H1 (cell line): Measurements from ENCODE around the gene KRTAP5-4.

Experiments used
- BACH1 ChIP-seq: IDR thresholded peaks from 2 replicates; pipeline ENCODE4 v1.6.1; 2012; ENCODE audit warnings: low read length, improper control_type of control experiment
- EZH2 ChIP-seq: fragments of 200-600 bp; sonication (generic); IDR thresholded peaks from 2 replicates; pipeline ENCODE4 v1.7.1; 2012; ENCODE audit warnings: low read depth, mild to moderate bottlenecking, moderate library complexity, low read length, inconsistent platforms; ENCODE audit not compliant: severe bottlenecking
- POLR2A ChIP-seq, 2 experiments: IDR thresholded peaks; 1 replicate in 1 of 2; 2 replicates in 1 of 2; pipeline ENCODE4 v1.6.1; 2011; ENCODE audit warnings: low read depth in 2 of 2, low read length in 2 of 2, mild to moderate bottlenecking in 2 of 2; ENCODE audit errors: control extremely low read depth in 1 of 2
- SUZ12 ChIP-seq: fragments of 200-600 bp; sonication (generic); IDR thresholded peaks from 2 replicates; pipeline ENCODE4 v1.6.1; 2012; ENCODE audit warnings: mild to moderate bottlenecking, inconsistent platforms, low read length, moderate library complexity, mixed read lengths
- ZNF274 ChIP-seq: IDR thresholded peaks from 2 replicates; pipeline ENCODE4 v1.7.0; 2012; ENCODE audit warnings: low read length, borderline replicate concordance; ENCODE audit errors: extremely low read depth
- TF ChIP-seq, protein P1 (sequence below): IDR thresholded peaks from 2 replicates; pipeline ENCODE4 v1.6.1; 2012; ENCODE audit warnings: low read length, inconsistent platforms
- TF ChIP-seq, protein P2 (sequence below), 3 experiments: IDR thresholded peaks; 1 replicate in 2 of 3; 2 replicates in 1 of 3; pipeline versions ENCODE4 v1.5.1 to v1.6.1; 2011; ENCODE audit warnings: low read length in 3 of 3, mild to moderate bottlenecking in 3 of 3, inconsistent platforms in 2 of 3, low read depth in 1 of 3, moderate library complexity in 1 of 3; ENCODE audit not compliant: insufficient read depth in 1 of 3; ENCODE audit errors: control extremely low read depth in 1 of 3

DNA sequence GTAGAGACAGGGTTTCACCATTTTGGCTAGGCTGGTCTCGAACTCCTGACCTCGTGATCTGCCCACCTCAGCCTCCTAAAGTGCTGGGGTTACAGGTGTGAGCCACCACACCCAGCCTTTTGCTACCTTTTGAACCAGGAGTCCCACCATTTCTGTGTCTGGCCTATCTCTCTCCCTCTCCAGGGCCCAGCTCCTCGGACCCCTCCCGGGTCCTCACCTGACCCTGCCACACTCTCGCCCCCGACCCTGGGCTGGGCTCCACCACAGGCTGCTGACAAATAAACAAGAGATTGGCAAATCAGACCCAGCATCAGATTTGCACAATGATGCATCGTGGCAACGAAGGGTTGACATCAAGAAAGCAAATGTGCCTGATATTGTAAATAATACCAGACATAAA lies 16.4 kb upstream of the KRTAP5-4 start:
- TF ChIP-seq, protein P1, sequence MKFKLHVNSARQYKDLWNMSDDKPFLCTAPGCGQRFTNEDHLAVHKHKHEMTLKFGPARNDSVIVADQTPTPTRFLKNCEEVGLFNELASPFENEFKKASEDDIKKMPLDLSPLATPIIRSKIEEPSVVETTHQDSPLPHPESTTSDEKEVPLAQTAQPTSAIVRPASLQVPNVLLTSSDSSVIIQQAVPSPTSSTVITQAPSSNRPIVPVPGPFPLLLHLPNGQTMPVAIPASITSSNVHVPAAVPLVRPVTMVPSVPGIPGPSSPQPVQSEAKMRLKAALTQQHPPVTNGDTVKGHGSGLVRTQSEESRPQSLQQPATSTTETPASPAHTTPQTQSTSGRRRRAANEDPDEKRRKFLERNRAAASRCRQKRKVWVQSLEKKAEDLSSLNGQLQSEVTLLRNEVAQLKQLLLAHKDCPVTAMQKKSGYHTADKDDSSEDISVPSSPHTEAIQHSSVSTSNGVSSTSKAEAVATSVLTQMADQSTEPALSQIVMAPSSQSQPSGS = no peak
- TF ChIP-seq, protein P2, sequence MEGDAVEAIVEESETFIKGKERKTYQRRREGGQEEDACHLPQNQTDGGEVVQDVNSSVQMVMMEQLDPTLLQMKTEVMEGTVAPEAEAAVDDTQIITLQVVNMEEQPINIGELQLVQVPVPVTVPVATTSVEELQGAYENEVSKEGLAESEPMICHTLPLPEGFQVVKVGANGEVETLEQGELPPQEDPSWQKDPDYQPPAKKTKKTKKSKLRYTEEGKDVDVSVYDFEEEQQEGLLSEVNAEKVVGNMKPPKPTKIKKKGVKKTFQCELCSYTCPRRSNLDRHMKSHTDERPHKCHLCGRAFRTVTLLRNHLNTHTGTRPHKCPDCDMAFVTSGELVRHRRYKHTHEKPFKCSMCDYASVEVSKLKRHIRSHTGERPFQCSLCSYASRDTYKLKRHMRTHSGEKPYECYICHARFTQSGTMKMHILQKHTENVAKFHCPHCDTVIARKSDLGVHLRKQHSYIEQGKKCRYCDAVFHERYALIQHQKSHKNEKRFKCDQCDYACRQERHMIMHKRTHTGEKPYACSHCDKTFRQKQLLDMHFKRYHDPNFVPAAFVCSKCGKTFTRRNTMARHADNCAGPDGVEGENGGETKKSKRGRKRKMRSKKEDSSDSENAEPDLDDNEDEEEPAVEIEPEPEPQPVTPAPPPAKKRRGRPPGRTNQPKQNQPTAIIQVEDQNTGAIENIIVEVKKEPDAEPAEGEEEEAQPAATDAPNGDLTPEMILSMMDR (IDR thresholded peaks at IDR 0.05; ENCODE audit: control extremely low read depth in 1 of 3, insufficient read depth in 1 of 3, low read depth in 1 of 3, low read length in 3 of 3) = no peak
- no peak for TF ChIP-seq ZNF274
- no peak for TF ChIP-seq SUZ12
- no peak for TF ChIP-seq BACH1
- no peak for TF ChIP-seq EZH2
- TF ChIP-seq POLR2A (IDR thresholded peaks at IDR 0.05; ENCODE audit: control extremely low read depth in 1 of 2, low read depth in 2 of 2, low read length in 2 of 2) = no peak
